GM18499 (cell line): ENCODE results near the gene MAGIX.

Experiments
- ATAC-seq: cut with Tn5 transposase; IDR thresholded peaks from one replicate; pipeline ENCODE4 v1.9.1; 2021; ENCODE audit warnings: moderate number of reproducible peaks; ENCODE audit not compliant: insufficient read depth, unreplicated experiment

The MAGIX gene

DNA sequence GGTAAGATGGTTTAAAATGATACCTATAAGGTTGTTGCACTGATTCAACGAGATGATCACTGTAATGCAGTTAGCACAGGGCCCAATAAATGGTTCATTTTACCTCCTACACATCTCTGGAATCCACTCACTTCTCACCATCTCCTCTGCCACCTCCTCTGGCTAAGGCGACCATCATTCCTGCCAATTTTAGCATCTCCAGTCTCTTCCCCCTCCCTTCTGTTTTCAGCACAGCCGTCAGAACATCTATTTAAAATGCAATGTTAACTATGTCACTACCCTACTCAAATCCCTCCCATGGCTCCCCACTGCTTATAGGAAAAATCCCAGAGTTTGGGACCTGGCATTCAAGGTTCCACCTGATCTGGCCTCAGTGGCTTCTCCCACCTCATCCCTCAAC, 41.0 kb downstream of the MAGIX start:
- ATAC-seq = no peak

DNA sequence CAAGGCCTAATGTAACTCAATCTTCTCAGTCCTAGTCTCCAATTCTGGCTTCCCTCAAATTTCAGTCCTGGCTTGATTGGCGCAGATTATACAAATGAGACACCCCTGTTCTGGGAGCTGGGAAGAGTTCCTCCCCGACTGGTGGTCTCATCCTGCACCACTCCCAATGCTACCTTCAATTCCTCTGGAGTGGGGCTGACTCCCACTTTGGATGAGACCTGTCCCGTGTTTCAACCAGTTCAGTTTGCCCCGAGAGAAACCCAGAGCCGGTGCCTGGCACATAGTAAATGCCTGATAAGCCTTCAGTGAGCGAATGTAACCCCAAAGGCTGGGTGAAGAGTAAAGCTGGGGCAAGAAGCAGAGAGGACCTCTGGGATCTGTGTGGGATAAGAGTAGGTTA, 41.5 kb downstream of the MAGIX start:
- no peak for ATAC-seq

- ATAC-seq = no peak
These were observed 42.2 kb downstream of the MAGIX start for GRCh38 chrX:49204709-49205108.

DNA sequence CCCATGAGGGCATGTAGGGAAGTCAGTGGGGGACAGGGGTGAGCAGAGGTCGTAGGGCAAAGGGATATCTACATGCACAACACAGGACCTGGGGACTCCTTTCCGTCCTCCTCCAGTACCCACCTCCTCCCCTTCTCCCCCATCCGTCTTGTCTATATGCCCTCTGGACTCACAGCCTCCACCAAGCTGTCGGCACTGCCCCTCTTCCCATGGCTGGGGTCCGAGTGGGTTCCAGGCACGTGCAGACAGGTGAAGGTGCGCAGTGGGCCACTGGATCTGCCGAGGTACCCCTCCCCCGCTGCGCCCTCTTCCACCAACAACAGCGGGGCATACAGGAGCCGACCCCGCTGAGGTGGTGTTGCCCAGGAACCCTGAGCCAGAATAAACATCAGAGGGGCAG, 42.9 kb downstream of the MAGIX start:
- ATAC-seq = no peak

DNA sequence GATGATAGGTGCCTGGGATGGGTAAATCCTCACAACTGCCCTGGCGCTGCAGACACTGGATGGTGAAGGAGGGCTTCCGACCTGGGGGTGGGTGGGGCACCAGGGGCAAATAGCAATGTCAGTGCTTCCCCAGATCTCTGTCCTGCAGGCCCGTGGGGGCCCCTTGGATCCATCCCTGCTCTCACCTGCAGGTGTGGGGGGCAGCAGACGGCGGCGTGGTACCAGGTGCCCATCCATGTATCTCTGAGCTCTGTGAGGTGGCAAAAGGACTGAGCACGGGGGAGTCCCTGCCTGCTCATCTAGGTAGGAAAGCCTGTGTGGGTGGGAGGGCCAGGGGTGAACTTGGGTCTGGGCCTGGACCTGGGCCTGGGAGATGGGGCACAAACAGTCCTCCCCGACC, 44.0 kb downstream of the MAGIX start:
- no peak for ATAC-seq

GRCh38 chrX:49208399-49208798, 45.8 kb downstream of the MAGIX start:
- no peak for ATAC-seq

GRCh38 chrX:49209434-49210251, 47.1 kb downstream of the MAGIX start:
- no peak for ATAC-seq

DNA sequence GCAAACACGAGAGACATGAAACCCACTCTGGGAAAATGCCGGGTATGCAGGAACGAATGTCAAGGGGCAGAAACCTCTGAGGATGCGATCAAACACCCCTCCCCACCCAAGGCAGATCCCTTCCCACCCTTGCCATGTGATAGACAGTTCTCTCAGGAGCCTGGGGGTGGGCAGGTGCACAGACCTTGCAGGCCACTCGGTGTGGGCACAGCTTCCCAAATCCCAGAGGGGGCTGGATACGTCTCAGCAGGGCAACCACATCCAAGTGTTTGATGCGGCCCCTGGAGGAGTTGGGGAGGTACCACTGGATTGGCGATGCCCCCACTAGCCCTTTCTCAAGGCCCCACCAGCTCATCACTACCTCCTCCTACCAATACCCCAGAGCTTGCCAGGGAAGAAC, 47.8 kb downstream of the MAGIX start:
- no peak for ATAC-seq

GRCh38 chrX:49211074-49211473, 48.5 kb downstream of the MAGIX start:
- ATAC-seq = no peak

DNA sequence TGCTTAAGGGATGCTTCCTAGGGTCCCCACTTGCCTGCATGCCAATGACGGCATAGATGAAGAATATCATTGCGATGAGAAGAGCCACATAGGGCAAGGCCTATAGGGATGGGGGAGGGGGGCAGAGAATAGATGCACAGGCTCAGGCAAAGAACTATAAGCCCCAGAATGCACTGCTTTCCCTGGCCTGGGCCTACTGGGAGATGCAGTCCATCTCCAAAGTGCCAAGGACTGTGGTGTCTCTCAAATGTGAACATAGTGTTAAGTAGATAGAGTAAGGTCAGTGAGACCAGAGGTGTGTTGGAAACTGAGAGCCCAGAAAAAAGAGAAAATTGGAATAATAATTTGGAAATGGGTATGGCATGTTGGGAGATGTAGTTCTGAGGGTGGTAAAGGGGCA, 49.7 kb downstream of the MAGIX start:
- ATAC-seq = no peak

- no peak for ATAC-seq
These were observed 50.3 kb downstream of the MAGIX start for GRCh38 chrX:49212861-49213260.

DNA sequence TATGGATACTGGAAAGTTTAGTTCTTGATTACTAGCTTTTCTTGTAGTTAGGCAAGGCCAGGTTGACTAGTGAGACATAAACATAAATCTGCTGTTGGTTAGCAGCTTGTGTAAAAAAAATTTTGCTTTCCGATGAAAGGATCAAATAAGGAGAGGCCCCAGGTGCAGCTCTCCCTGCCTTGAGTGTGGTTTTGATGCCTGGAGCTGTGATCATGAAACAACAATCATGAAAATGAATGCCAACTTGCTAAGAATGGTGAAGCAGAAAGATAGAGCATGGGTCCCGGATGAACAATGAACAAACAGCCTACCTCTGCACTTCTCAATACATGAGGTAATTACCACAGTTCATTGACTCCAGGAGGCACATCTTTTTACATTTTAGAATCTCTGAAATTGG, 51.9 kb downstream of the MAGIX start:
- no peak for ATAC-seq

GRCh38 chrX:49214996-49215526, 52.5 kb downstream of the MAGIX start:
- ATAC-seq = no peak
